ENCODE data around the gene NSG2.

DNA sequence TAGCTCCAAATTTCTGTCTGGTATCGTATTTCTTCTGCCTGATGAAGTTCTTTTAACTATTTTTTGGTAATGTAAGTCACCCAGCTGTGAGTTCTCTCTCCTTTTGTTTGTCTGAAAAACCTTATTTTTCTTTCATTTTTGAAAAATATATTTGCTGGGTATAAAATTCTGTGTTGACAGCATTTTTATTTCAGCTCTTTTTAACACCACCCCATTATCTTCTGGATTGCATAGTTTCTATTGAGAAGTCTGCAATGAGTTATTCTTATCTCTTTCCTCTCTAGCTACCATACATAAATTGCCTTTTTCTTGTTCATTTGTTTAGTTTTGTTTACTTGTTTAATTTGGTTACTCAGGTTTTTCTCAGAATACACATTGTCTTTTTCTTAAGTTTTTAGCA is 109.1 kb downstream of the NSG2 start:
- TF ChIP-seq GABPA (IDR thresholded peaks at IDR 0.05; ENCODE audit: low read depth): no peak
- TF ChIP-seq CTCF (IDR thresholded peaks at IDR 0.05; ENCODE audit: insufficient read depth, low read length): no peak
- TF ChIP-seq SPI1 (IDR thresholded peaks at IDR 0.05; ENCODE audit: borderline replicate concordance, low read depth): no peak

Measured in HL-60 (cell line).